Smooth muscle cell (in vitro differentiated cells): Measurements from ENCODE around the gene GDNF. TPM values are rescaled to one million over a fixed set of nuclear protein-coding genes. Genes with fewer than 3 reads are reported as not detected.

Experiments used
- DNase-seq: peaks from one replicate; lab custom pipeline; 2025; ENCODE audit not compliant: unreplicated experiment; lab: John Stamatoyannopoulos, UW
- H2AFZ ChIP-seq: fragments of 200-600 bp; sonication (generic); 2 replicates; pipeline ENCODE4 v1.6.0; 2016; ENCODE audit warnings: antibody characterized with exemption, low read depth, mild to moderate bottlenecking
- H3F3A ChIP-seq: fragments of 200-600 bp; sonication (generic); 2 replicates; pipeline ENCODE4 v1.6.0; 2017; ENCODE audit warnings: antibody characterized with exemption, low read depth
- H3K27ac ChIP-seq: fragments of 200-600 bp; sonication (generic); 2 replicates; pipeline ENCODE4 v1.5.1; 2016; ENCODE audit warnings: low read depth, mild to moderate bottlenecking
- H3K27me3 ChIP-seq: fragments of 200-600 bp; sonication (generic); 2 replicates; pipeline ENCODE4 v1.6.1; 2016; ENCODE audit warnings: low read depth, mild to moderate bottlenecking
- H3K36me3 ChIP-seq: fragments of 200-600 bp; sonication (generic); 2 replicates; pipeline ENCODE4 v1.5.1; 2016; ENCODE audit warnings: low read depth
- H3K4me1 ChIP-seq: fragments of 200-600 bp; sonication (generic); 2 replicates; pipeline ENCODE4 v1.5.1; 2016; ENCODE audit warnings: low read depth
- H3K4me2 ChIP-seq: fragments of 200-600 bp; sonication (generic); 2 replicates; pipeline ENCODE4 v1.6.0; 2016; ENCODE audit warnings: mild to moderate bottlenecking
- H3K4me3 ChIP-seq: fragments of 200-600 bp; sonication (generic); 2 replicates; pipeline ENCODE4 v1.5.1; 2016; ENCODE audit warnings: mild to moderate bottlenecking
- H3K79me2 ChIP-seq: fragments of 200-600 bp; sonication (generic); 2 replicates; pipeline ENCODE4 v1.6.0; 2016; ENCODE audit warnings: low read depth, mild to moderate bottlenecking
- H3K9ac ChIP-seq: fragments of 200-600 bp; sonication (generic); 2 replicates; pipeline ENCODE4 v1.6.0; 2016; ENCODE audit warnings: low read depth
- H3K9me3 ChIP-seq: fragments of 200-600 bp; sonication (generic); replicated peaks from 2 replicates; pipeline ENCODE4 v1.5.1; 2016; ENCODE audit warnings: low read depth
- H4K20me1 ChIP-seq: fragments of 200-600 bp; sonication (generic); 2 replicates; pipeline ENCODE4 v1.6.0; 2016; ENCODE audit warnings: low read depth
- CTCF ChIP-seq: fragments of 200-600 bp; sonication (generic); IDR thresholded peaks from 2 replicates; pipeline ENCODE4 v1.5.1; 2017; ENCODE audit warnings: borderline replicate concordance, mild to moderate bottlenecking, antibody characterized with exemption; ENCODE audit not compliant: insufficient read depth, poor library complexity, severe bottlenecking
- WGBS: methylation state at CpG from one replicate; pipeline ENCODE4 v1.1.7; 2016; ENCODE audit warnings: low lambda C conversion rate; 5-methylcytosine and 5-hydroxymethylcytosine counted together
- polyA plus RNA-seq: library from polyadenylated mRNA; unstranded; fragments of >200 nt; fragmentation: Nextera tagmentation; extraction: Ambion mirVana; gene quantifications from 2 replicates; pipeline ENCODE4 v1.2.1, GENCODE V29; 2016
- total RNA-seq: library from RNA; depleted of rRNA; stranded (reverse); fragments of >200 nt; gene quantifications from 2 replicates; pipeline ENCODE4 v1.2.3, GENCODE V29; 2014

The GDNF gene
- total and polyA plus RNA-seq, 2 experiments from 2014 or later, result 12.9 to 18.8 TPM

- WGBS, result 90% methylated on average over 4 of the region's 4 CpGs
- no peaks in the 10 kb centered on the region for H3K4me1 ChIP-seq
- no peak for TF ChIP-seq CTCF
Measured at GRCh38 chr5:37859805-37860204, 20.0 kb upstream of the GDNF start.

GRCh38 chr5:37858250-37858649 lies 18.4 kb upstream of the GDNF start:
- Histone ChIP-seq H2AFZ (no peak overlapping the region), H3F3A (no peaks in the 10 kb centered on the region), H3K9ac (no peak overlapping the region)

More at GRCh38 chr5:37859805-37860204, 20.0 kb upstream of the GDNF start:
- Histone ChIP-seq H3F3A (no peaks in the 10 kb centered on the region), H3K4me3 (no peak overlapping the region), H3K36me3 (no peaks in the 10 kb centered on the region), H2AFZ (no peak overlapping the region), H3K79me2 (no peaks in the 10 kb centered on the region), H3K27ac (no peak overlapping the region), H3K4me2 (no peak overlapping the region), H3K9me3 (no peaks in the 10 kb centered on the region), H4K20me1 (no peaks in the 10 kb centered on the region), H3K9ac (no peak overlapping the region), H3K27me3 (no peaks in the 10 kb centered on the region)
- DNase-seq, result no peak

GRCh38 chr5:37857696-37858095 lies 17.9 kb upstream of the GDNF start:
- Histone ChIP-seq H3K27ac (no peak overlapping the region), H3K9me3 (no peaks in the 10 kb centered on the region), H3K36me3 (no peaks in the 10 kb centered on the region), H3K9ac (no peak overlapping the region), H3K4me2 (no peak overlapping the region), H3K79me2 (no peaks in the 10 kb centered on the region), H3K4me1 (no peaks in the 10 kb centered on the region), H3F3A (no peaks in the 10 kb centered on the region), H3K27me3 (no peaks in the 10 kb centered on the region), H4K20me1 (no peaks in the 10 kb centered on the region), H3K4me3 (no peak overlapping the region), H2AFZ (no peak overlapping the region)
- WGBS, result 85% methylated on average over 1 of the region's 1 CpG
- DNase-seq, result no peak
- no peak for TF ChIP-seq CTCF

More at GRCh38 chr5:37858250-37858649, 18.4 kb upstream of the GDNF start:
- Histone ChIP-seq H3K27ac (no peak overlapping the region), H3K4me3 (no peak overlapping the region), H3K4me1 (no peaks in the 10 kb centered on the region), H3K27me3 (no peaks in the 10 kb centered on the region), H3K36me3 (no peaks in the 10 kb centered on the region), H3K9me3 (no peaks in the 10 kb centered on the region), H3K79me2 (no peaks in the 10 kb centered on the region), H4K20me1 (no peaks in the 10 kb centered on the region), H3K4me2 (no peak overlapping the region)
- DNase-seq, result no peak
- no peak for TF ChIP-seq CTCF

- Histone ChIP-seq H3K27ac (no peak overlapping the region), H3K4me2 (no peak overlapping the region), H4K20me1 (no peaks in the 10 kb centered on the region), H3F3A (no peaks in the 10 kb centered on the region), H2AFZ (no peak overlapping the region), H3K4me3 (no peak overlapping the region), H3K9me3 (no peaks in the 10 kb centered on the region), H3K4me1 (no peaks in the 10 kb centered on the region), H3K36me3 (no peaks in the 10 kb centered on the region), H3K9ac (no peak overlapping the region), H3K27me3 (no peaks in the 10 kb centered on the region), H3K79me2 (no peaks in the 10 kb centered on the region)
- WGBS, result 94% methylated on average over 3 of the region's 3 CpGs
- TF ChIP-seq CTCF, result no peak
- DNase-seq, result no peak
Measured at GRCh38 chr5:37855438-37855837, 15.6 kb upstream of the GDNF start.
